IMR-90 (cell line): ENCODE data around the gene PRPF6. TPM values are rescaled to one million over a fixed set of nuclear protein-coding genes. Genes with fewer than 3 reads are reported as not detected.

Experiments used
- ATAC-seq: fragments of 200-7000 bp; cut with Tn5 transposase; 2 replicates; pipeline ENCODE4 v1.9.1; 2020; ENCODE audit warnings: low read depth, mild to moderate bottlenecking, moderate library complexity
- BruUV-seq: library from RNA; stranded (reverse); fragments of 400-500 nt; replicated peaks from 2 replicates; lab custom pipeline; 2021; lab: Mats Ljungman, UMichigan
- CTCF ChIA-PET: fragments of 300-600 bp; formaldehyde crosslinking; extraction: SDS; loops from one replicate; lab custom pipeline; 2021; ENCODE audit warnings: antibody characterized with exemption; lab: Yijun Ruan, JAX
- POLR2A ChIA-PET: fragments of 300-600 bp; sonication (Branson Sonifier 250); formaldehyde crosslinking; loops from one replicate; lab custom pipeline; 2022; ENCODE audit warnings: antibody characterized with exemption; ENCODE audit not compliant: unreplicated experiment; lab: Charles Lee
- DNase-seq: peaks from one replicate; pipeline ENCODE4 v3.0.0; 2013
- H2AFZ ChIP-seq: replicated peaks from 2 replicates; pipeline ENCODE3; 2013; ENCODE audit warnings: low read length, mild to moderate bottlenecking; ENCODE audit not compliant: poor library complexity
- H2AK5ac ChIP-seq: 2 replicates; pipeline ENCODE4 v1.6.1; 2013; ENCODE audit warnings: low read depth, low read length, inconsistent platforms
- H2AK9ac ChIP-seq: replicated peaks from 2 replicates; pipeline ENCODE3; 2013; ENCODE audit warnings: mild to moderate bottlenecking, low read depth, low read length, moderate library complexity; ENCODE audit not compliant: poor library complexity
- H2BK120ac ChIP-seq: 2 replicates; pipeline ENCODE4 v1.6.1; 2013; ENCODE audit warnings: low read depth, low read length, inconsistent platforms
- H2BK15ac ChIP-seq: 3 replicates; pipeline ENCODE4 v1.6.1; 2013; ENCODE audit warnings: low read depth, low read length, inconsistent platforms
- H2BK20ac ChIP-seq: 2 replicates; pipeline ENCODE4 v1.6.1; 2013; ENCODE audit warnings: low read depth, mild to moderate bottlenecking, inconsistent platforms, low read length, moderate library complexity
- H2BK5ac ChIP-seq: 2 replicates; pipeline ENCODE4 v1.6.1; 2013; ENCODE audit warnings: mild to moderate bottlenecking, low read depth, low read length, inconsistent platforms; ENCODE audit not compliant: poor library complexity, severe bottlenecking
- H3K14ac ChIP-seq: replicated peaks from 2 replicates; pipeline ENCODE4 v1.6.1; 2013; ENCODE audit warnings: low read depth, low read length, inconsistent platforms
- H3K18ac ChIP-seq: 2 replicates; pipeline ENCODE4 v1.6.1; 2013; ENCODE audit warnings: low read depth, low read length, control low read depth
- H3K23ac ChIP-seq: 2 replicates; pipeline ENCODE4 v1.6.1; 2013; ENCODE audit warnings: low read depth, low read length, inconsistent platforms
- H3K27ac ChIP-seq: 2 replicates; pipeline ENCODE4 v1.5.1; 2013; ENCODE audit warnings: mild to moderate bottlenecking, control low read depth, low read length; ENCODE audit not compliant: insufficient read depth
- H3K27me3 ChIP-seq: 2 replicates; pipeline ENCODE4 v1.6.1; 2013; ENCODE audit warnings: low read length; ENCODE audit not compliant: control insufficient read depth, insufficient read depth
- H3K36me3 ChIP-seq: 2 replicates; pipeline ENCODE4 v1.6.1; 2013; ENCODE audit warnings: low read length, mixed read lengths; ENCODE audit not compliant: control insufficient read depth, insufficient read depth
- H3K4ac ChIP-seq: 2 replicates; pipeline ENCODE4 v1.6.1; 2013; ENCODE audit warnings: low read depth, low read length, inconsistent platforms
- H3K4me1 ChIP-seq: 2 replicates; pipeline ENCODE4 v1.6.1; 2013; ENCODE audit warnings: low read length, mixed read lengths; ENCODE audit not compliant: control insufficient read depth, insufficient read depth
- H3K4me2 ChIP-seq: 2 replicates; pipeline ENCODE4 v1.6.1; 2013; ENCODE audit warnings: low read depth, mild to moderate bottlenecking, control low read depth, low read length, moderate library complexity
- H3K4me3 ChIP-seq: 2 replicates; pipeline ENCODE4 v1.5.1; 2013; ENCODE audit warnings: low read depth, mild to moderate bottlenecking, control low read depth, low read length, moderate library complexity; ENCODE audit not compliant: insufficient read depth
- H3K56ac ChIP-seq: 2 replicates; pipeline ENCODE4 v1.6.1; 2013; ENCODE audit warnings: low read length, inconsistent platforms; ENCODE audit not compliant: insufficient read depth; ENCODE audit errors: extremely low read depth
- H3K79me1 ChIP-seq, 2 experiments: 2 replicates each; pipeline ENCODE4 v1.6.1; 2013; ENCODE audit warnings: low read length in 2 of 2, inconsistent platforms in 1 of 2, low read depth in 1 of 2
- H3K9ac ChIP-seq: 2 replicates; pipeline ENCODE4 v1.6.1; 2013; ENCODE audit warnings: low read depth, low read length, control low read depth
- H3K9me1 ChIP-seq: 2 replicates; pipeline ENCODE4 v1.6.1; 2013; ENCODE audit warnings: low read length, inconsistent platforms; ENCODE audit not compliant: insufficient read depth
- H3K9me3 ChIP-seq: 2 replicates; pipeline ENCODE4 v1.6.1; 2013; ENCODE audit warnings: low read length; ENCODE audit not compliant: control insufficient read depth, insufficient read depth
- H4K20me1 ChIP-seq: 2 replicates; pipeline ENCODE4 v1.6.1; 2013; ENCODE audit warnings: low read length, inconsistent platforms; ENCODE audit not compliant: insufficient read depth
- H4K5ac ChIP-seq: 2 replicates; pipeline ENCODE4 v1.6.1; 2013; ENCODE audit warnings: mild to moderate bottlenecking, low read depth, low read length, control low read depth
- H4K8ac ChIP-seq, 2 experiments: 2 replicates each; pipeline ENCODE4 v1.6.1; 2013; ENCODE audit warnings: low read depth in 2 of 2, low read length in 2 of 2, control low read depth in 1 of 2, inconsistent platforms in 1 of 2
- H4K91ac ChIP-seq: 2 replicates; pipeline ENCODE4 v1.6.1; 2013; ENCODE audit warnings: low read depth, low read length, inconsistent platforms; ENCODE audit not compliant: insufficient read depth
- CEBPB ChIP-seq: IDR thresholded peaks from 2 replicates; pipeline ENCODE4 v1.6.1; 2012; ENCODE audit warnings: low read depth, low read length, improper control_type of control experiment
- CTCF ChIP-seq: conservative IDR thresholded peaks from 2 replicates; pipeline ENCODE4 v1.5.1; 2012; ENCODE audit warnings: mild to moderate bottlenecking, low read depth, low read length, improper control_type of control experiment
- FOS ChIP-seq: fragments of 150-350 bp; IDR thresholded peaks from 2 replicates; pipeline ENCODE4 v1.6.1; 2016; ENCODE audit warnings: low read depth, low read length
- MXI1 ChIP-seq: IDR thresholded peaks from 2 replicates; pipeline ENCODE4 v1.6.1; 2012; ENCODE audit warnings: low read depth, mild to moderate bottlenecking, low read length, moderate library complexity, borderline replicate concordance
- NFE2L2 ChIP-seq: fragments of 150-350 bp; IDR thresholded peaks from 2 replicates; pipeline ENCODE4 v1.6.1; 2016; ENCODE audit warnings: low read depth, mild to moderate bottlenecking, low read length
- RFX5 ChIP-seq: IDR thresholded peaks from 2 replicates; pipeline ENCODE4 v1.8.0; 2012; ENCODE audit warnings: low read depth, mild to moderate bottlenecking, low read length, moderate library complexity
- SMC3 ChIP-seq: fragments of 150-350 bp; IDR thresholded peaks from 2 replicates; pipeline ENCODE4 v1.6.1; 2016; ENCODE audit warnings: low read depth, mild to moderate bottlenecking, antibody characterized with exemption, low read length, moderate library complexity
- WGBS, 2 experiments: methylation state at CpG; one replicate each; pipeline versions ENCODE4 v1.1.5 to v1.1.7; 2013; ENCODE audit warnings: missing lambda C conversion rate in 2 of 2; ENCODE audit not compliant: insufficient read length in 1 of 2; ENCODE audit errors: extremely low coverage in 2 of 2; 5-methylcytosine and 5-hydroxymethylcytosine counted together
- dilution Hi-C: fragments of 300-500 bp; cut with HindIII; formaldehyde crosslinking; loops from one replicate; pipeline ENCODE4 v1.14.3; 2018; ENCODE audit warnings: low sequenced_read_pairs; ENCODE audit not compliant: unreplicated experiment
- in situ Hi-C: fragments of 300-500 bp; cut with MboI; formaldehyde crosslinking; loops from 3 replicates; pipeline ENCODE4 v1.14.3; 2019; ENCODE audit warnings: low sequenced_read_pairs, inconsistent platforms, mixed read lengths
- intact Hi-C: fragments of 100-400 bp; cut with micrococcal nuclease; formaldehyde crosslinking; loops from 2 replicates; pipeline ENCODE4 v1.10.0; 2022
- polyA plus RNA-seq, 3 experiments: library from polyadenylated mRNA; depleted of rRNA; stranded (reverse); fragments of >200 nt; gene quantifications; 2 replicates each; pipeline ENCODE4 v1.2.3, GENCODE V29; 2012; ENCODE audit warnings: low replicate concordance in 1 of 3
- total RNA-seq: library from RNA; depleted of rRNA; stranded (reverse); fragments of >200 nt; gene quantifications from 2 replicates; pipeline ENCODE4 v1.2.3, GENCODE V29; 2012

Gene PRPF6
- total and polyA plus RNA-seq, 2 of the 4 experiments (the other 2 are of a cell fraction): 43.5 to 71.3 TPM

GRCh38 chr20:64068386-64069208, 87.7 kb downstream of the PRPF6 start:
- Histone ChIP-seq H4K5ac (no peak overlapping the region), H3K4ac (no peak overlapping the region), H3K4me3 (no peak overlapping the region), H4K8ac (no peak overlapping the region), H2AK5ac (no peak overlapping the region), H4K20me1 (peaks cover 15% of the 10 kb centered on the region), H3K18ac (no peak overlapping the region), H3K9ac (no peak overlapping the region), H2BK15ac (no peak overlapping the region), H3K27ac (no peak overlapping the region), H3K79me1 (peaks cover 3 to 27% of the 10 kb centered on the region in 2 experiments; a peak in 3 of 4 replicates), H3K4me2 (no peak overlapping the region), H3K4me1 (peaks cover 20% of the 10 kb centered on the region), H2BK5ac (no peak overlapping the region), H2AFZ (no peak overlapping the region), H3K23ac (no peak overlapping the region), H3K14ac (no peak overlapping the region), H3K9me1 (peaks cover 13% of the 10 kb centered on the region), H2BK20ac (no peak overlapping the region), H3K9me3 (no peaks in the 10 kb centered on the region), H3K56ac (no peak overlapping the region), H2BK120ac (no peak overlapping the region), H2AK9ac (no peak overlapping the region), H4K91ac (no peak overlapping the region), H3K27me3 (no peaks in the 10 kb centered on the region), H3K36me3 (peaks cover 11% of the 10 kb centered on the region; the same call in 1 of the 2 replicates)
- ATAC-seq (no peak), DNase-seq (no peak)
- ChIA-PET POLR2A (no interaction called here), CTCF (interaction anchor here (0.5 to 1.8 kb wide), 2 partner anchors 11 to 66 kb away, joined by 5 to 6 read pairs; no protein-coding TSS in a partner anchor)
- TF ChIP-seq FOS (no peak), MXI1 (no peak), NFE2L2 (no peak), RFX5 (no peak), SMC3 (no peak), CEBPB (no peak), CTCF (no peak)
- dilution Hi-C loops: no loop called here
- intact Hi-C loops: no loop called here
- in situ Hi-C loops: no loop called here
- no TSS peak for BruUV-seq
- WGBS, 2 experiments: 95% methylated on average over 3 of the region's 12 CpGs; no CpG with 5 or more reads in 1 of the 2 experiments
